Karpas-422 (cell line): Measurements from ENCODE around the gene REXO4. TPM values are rescaled to one million over a fixed set of nuclear protein-coding genes. Genes with fewer than 3 reads are reported as not detected.

Experiments
- DNase-seq: peaks from one replicate; pipeline ENCODE4 v3.0.0-alpha.2; 2015
- H2AFZ ChIP-seq: fragments of 200-600 bp; sonication (generic); 2 replicates; pipeline ENCODE4 v1.6.1; 2014; ENCODE audit warnings: antibody characterized with exemption, low read length, mixed read lengths
- H3K27ac ChIP-seq: fragments of 200-600 bp; sonication (generic); 2 replicates; pipeline ENCODE4 v1.5.1; 2014; ENCODE audit warnings: mild to moderate bottlenecking, low read length, moderate library complexity
- H3K27me3 ChIP-seq: fragments of 200-600 bp; sonication (generic); 2 replicates; pipeline ENCODE4 v1.6.1; 2014; ENCODE audit warnings: low read length, mixed read lengths
- H3K36me3 ChIP-seq: fragments of 200-600 bp; sonication (generic); 2 replicates; pipeline ENCODE4 v1.6.1; 2014; ENCODE audit warnings: low read length, mixed read lengths; ENCODE audit not compliant: insufficient read depth
- H3K4me1 ChIP-seq: fragments of 200-600 bp; sonication (generic); 2 replicates; pipeline ENCODE4 v1.6.1; 2014; ENCODE audit warnings: mild to moderate bottlenecking, low read length, mixed read lengths
- H3K4me2 ChIP-seq: fragments of 200-600 bp; sonication (generic); 2 replicates; pipeline ENCODE4 v1.6.1; 2014; ENCODE audit warnings: low read length, low read depth, mild to moderate bottlenecking; ENCODE audit not compliant: poor library complexity, severe bottlenecking
- H3K4me3 ChIP-seq: fragments of 200-600 bp; sonication (generic); 2 replicates; pipeline ENCODE4 v1.5.1; 2014; ENCODE audit warnings: mild to moderate bottlenecking, antibody characterized with exemption, low read length, mixed read lengths
- H3K79me2 ChIP-seq: fragments of 200-600 bp; sonication (generic); 2 replicates; pipeline ENCODE4 v1.6.1; 2014; ENCODE audit warnings: mild to moderate bottlenecking, low read length, mixed read lengths
- H3K9ac ChIP-seq: fragments of 200-600 bp; sonication (generic); 2 replicates; pipeline ENCODE4 v1.6.0; 2014; ENCODE audit warnings: low read length
- H3K9me2 ChIP-seq: fragments of 200-600 bp; sonication (generic), shearing (Covaris generic); replicated peaks from 2 replicates; pipeline ENCODE4 v1.6.0; 2014; ENCODE audit warnings: mild to moderate bottlenecking, low read length, moderate library complexity; ENCODE audit not compliant: insufficient read depth
- H3K9me3 ChIP-seq: fragments of 300-700, 200-600 bp; sonication (generic); 2 replicates; pipeline ENCODE4 v1.6.1; 2014; ENCODE audit warnings: low read length, mixed read lengths
- H4K20me1 ChIP-seq: fragments of 200-600 bp; sonication (generic); 2 replicates; pipeline ENCODE4 v1.6.1; 2014; ENCODE audit warnings: mild to moderate bottlenecking, antibody characterized with exemption, low read length, low read depth; ENCODE audit not compliant: insufficient read depth
- total RNA-seq: library from RNA; depleted of rRNA; stranded (reverse); fragments of >200 nt; shearing (Covaris generic); gene quantifications from 2 replicates; pipeline ENCODE4 v1.2.3, GENCODE V29; 2014; ENCODE audit warnings: low replicate concordance

The REXO4 gene
- total RNA-seq, 1 experiment from 2014 or later: 10.5 TPM

- no peak overlapping the region for H3K9ac ChIP-seq
- H3K4me2 ChIP-seq: no peak overlapping the region
- no peaks in the 10 kb centered on the region for H3K9me2 ChIP-seq
- no peaks in the 10 kb centered on the region for H3K9me3 ChIP-seq
- H3K36me3 ChIP-seq: peaks cover 4% of the 10 kb centered on the region; the same call in 1 of the 2 replicates
- no peaks in the 10 kb centered on the region for H3K27me3 ChIP-seq
- H2AFZ ChIP-seq: no peak overlapping the region
- H4K20me1 ChIP-seq: peaks cover 48% of the 10 kb centered on the region
- H3K79me2 ChIP-seq: peaks cover 84% of the 10 kb centered on the region
- no peak overlapping the region for H3K27ac ChIP-seq
- H3K4me1 ChIP-seq: peaks cover 12% of the 10 kb centered on the region
- H3K4me3 ChIP-seq: no peak overlapping the region
- DNase-seq: no peak
Measured at GRCh38 chr9:133371261-133371711, 46.5 kb downstream of the REXO4 start.

GRCh38 chr9:133370685-133371084 lies 47.1 kb downstream of the REXO4 start:
- no peak overlapping the region for H3K27ac ChIP-seq
- H3K9me2 ChIP-seq: no peaks in the 10 kb centered on the region
- no peak overlapping the region for H2AFZ ChIP-seq
- H3K36me3 ChIP-seq: peaks cover 7% of the 10 kb centered on the region; the same call in 1 of the 2 replicates
- H3K27me3 ChIP-seq: no peaks in the 10 kb centered on the region
- H3K4me1 ChIP-seq: peaks cover 11% of the 10 kb centered on the region
- H3K9me3 ChIP-seq: no peaks in the 10 kb centered on the region
- DNase-seq: no peak
- H3K4me2 ChIP-seq: no peak overlapping the region
- H3K79me2 ChIP-seq: peaks cover 83% of the 10 kb centered on the region
- H3K4me3 ChIP-seq: no peak overlapping the region
- peaks cover 48% of the 10 kb centered on the region for H4K20me1 ChIP-seq
- no peak overlapping the region for H3K9ac ChIP-seq

DNA sequence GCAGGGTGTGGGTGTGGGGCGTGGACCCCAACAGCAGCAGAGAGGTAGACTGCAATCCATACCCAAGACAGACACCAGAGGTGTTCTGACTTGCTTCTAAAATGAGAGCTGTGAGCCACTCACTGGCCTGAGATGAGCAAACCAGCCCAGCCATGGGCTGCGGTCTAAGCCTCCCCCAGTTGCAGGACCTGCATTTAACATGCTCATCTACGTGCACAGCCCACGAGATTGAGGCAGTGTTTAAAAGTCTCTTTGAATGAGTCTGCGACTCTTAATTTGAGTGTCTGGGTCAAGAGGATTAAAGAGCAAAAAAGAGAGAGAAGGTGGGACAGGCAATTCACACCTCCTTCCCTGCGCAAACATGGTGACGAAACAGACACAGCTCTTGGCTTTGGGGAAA lies 47.9 kb downstream of the REXO4 start:
- peaks cover 75% of the 10 kb centered on the region for H3K79me2 ChIP-seq
- H3K27ac ChIP-seq: no peak overlapping the region
- H2AFZ ChIP-seq: no peak overlapping the region
- no peak overlapping the region for H3K4me3 ChIP-seq
- no peaks in the 10 kb centered on the region for H3K27me3 ChIP-seq
- H3K36me3 ChIP-seq: peaks cover 8% of the 10 kb centered on the region; the same call in 1 of the 2 replicates
- H3K4me1 ChIP-seq: peaks cover 11% of the 10 kb centered on the region
- no peak overlapping the region for H3K9ac ChIP-seq
- no peak for DNase-seq
- H4K20me1 ChIP-seq: peaks cover 44% of the 10 kb centered on the region
- no peak overlapping the region for H3K4me2 ChIP-seq
- no peaks in the 10 kb centered on the region for H3K9me2 ChIP-seq
- no peaks in the 10 kb centered on the region for H3K9me3 ChIP-seq

DNA sequence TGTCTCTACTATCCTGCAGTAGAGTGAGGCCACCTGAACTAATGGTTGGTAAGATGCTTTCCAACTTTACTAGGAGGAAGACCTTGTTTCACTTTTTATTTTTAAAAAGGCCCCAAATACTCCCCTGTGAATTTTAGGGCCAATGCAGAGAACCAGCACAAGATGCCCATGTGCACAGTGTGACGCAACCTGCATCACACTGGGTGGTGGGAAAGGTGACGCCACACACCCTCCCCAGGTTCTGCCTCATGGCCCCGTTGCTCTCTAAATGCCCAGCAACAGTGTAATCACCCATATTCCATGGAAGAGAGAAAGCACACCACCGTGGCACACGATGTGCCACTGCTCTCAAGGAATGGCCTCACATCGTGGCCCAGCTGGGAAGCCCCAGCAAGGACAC lies 48.4 kb downstream of the REXO4 start:
- Histone ChIP-seq H3K27ac (no peak overlapping the region), H3K9me2 (no peaks in the 10 kb centered on the region), H3K27me3 (no peaks in the 10 kb centered on the region), H3K4me2 (no peak overlapping the region), H3K9me3 (no peaks in the 10 kb centered on the region), H3K9ac (no peak overlapping the region), H3K4me3 (no peak overlapping the region), H2AFZ (no peak overlapping the region), H3K4me1 (peaks cover 6% of the 10 kb centered on the region), H4K20me1 (peaks cover 39% of the 10 kb centered on the region), H3K79me2 (peaks cover 70% of the 10 kb centered on the region), H3K36me3 (peaks cover 8% of the 10 kb centered on the region; the same call in 1 of the 2 replicates)
- no peak for DNase-seq

DNA sequence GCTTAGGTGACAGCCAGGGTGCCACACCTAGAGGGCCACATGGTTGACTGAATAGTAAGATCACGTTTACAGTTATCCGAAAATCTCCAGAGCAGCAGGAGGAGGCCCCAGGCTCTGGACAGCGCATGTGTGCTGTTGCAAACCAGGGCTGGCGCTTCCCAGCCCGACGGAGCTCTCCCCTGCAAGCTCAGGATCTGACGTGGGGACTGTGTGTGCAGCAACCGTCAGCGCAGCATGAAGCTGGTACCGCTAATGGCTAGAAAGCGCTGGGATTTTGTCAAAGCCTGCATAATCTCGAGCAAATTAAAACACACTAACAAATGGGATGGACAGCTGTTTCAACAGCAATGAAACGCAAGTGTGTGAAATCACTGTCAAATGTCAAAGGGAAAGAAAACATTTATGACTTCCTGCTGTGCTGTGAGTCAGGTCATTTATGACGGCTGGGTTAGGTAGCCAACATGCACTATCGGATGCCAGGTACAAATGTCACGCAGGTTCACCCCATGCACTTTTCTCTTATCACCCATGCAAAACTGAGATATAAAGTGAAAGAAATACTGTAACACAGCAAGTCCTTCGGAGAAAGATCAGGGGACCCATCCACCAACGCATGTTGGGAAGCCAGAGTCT lies 49.4 kb downstream of the REXO4 start:
- H2AFZ ChIP-seq: no peak overlapping the region
- H3K9me2 ChIP-seq: no peaks in the 10 kb centered on the region
- H3K9me3 ChIP-seq: no peaks in the 10 kb centered on the region
- no peak overlapping the region for H3K4me3 ChIP-seq
- no peaks in the 10 kb centered on the region for H3K27me3 ChIP-seq
- H4K20me1 ChIP-seq: peaks cover 39% of the 10 kb centered on the region
- DNase-seq: no peak
- no peak overlapping the region for H3K4me2 ChIP-seq
- H3K4me1 ChIP-seq: no peaks in the 10 kb centered on the region
- H3K36me3 ChIP-seq: peaks cover 14% of the 10 kb centered on the region; the same call in 1 of the 2 replicates
- H3K9ac ChIP-seq: no peak overlapping the region
- peaks cover 60% of the 10 kb centered on the region for H3K79me2 ChIP-seq
- H3K27ac ChIP-seq: no peak overlapping the region

DNA sequence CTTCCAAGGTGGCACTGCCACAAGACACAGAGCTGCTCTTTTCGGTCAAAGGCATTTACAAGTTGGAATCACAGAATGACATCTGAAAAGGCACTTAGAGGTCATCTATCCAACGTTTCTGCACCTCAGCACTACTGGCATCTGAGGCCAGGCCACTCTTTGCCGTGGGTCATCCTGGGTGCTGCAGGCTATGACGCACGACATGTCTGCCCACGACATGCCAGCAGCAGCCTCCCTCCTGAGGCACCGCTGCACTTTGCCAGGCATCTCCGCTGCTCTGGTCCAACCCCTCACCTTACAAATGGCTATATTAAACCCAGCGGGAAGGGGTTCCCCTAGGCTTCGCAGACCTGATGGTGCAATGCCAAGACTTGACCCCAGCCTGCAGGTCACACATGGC lies 50.0 kb downstream of the REXO4 start:
- H3K4me2 ChIP-seq: no peak overlapping the region
- H3K27ac ChIP-seq: no peak overlapping the region
- H3K36me3 ChIP-seq: peaks cover 15% of the 10 kb centered on the region; the same call in 1 of the 2 replicates
- H3K9ac ChIP-seq: no peak overlapping the region
- H3K4me3 ChIP-seq: no peak overlapping the region
- DNase-seq: no peak
- peaks cover 54% of the 10 kb centered on the region for H3K79me2 ChIP-seq
- no peaks in the 10 kb centered on the region for H3K27me3 ChIP-seq
- no peaks in the 10 kb centered on the region for H3K9me2 ChIP-seq
- H3K4me1 ChIP-seq: no peaks in the 10 kb centered on the region
- H3K9me3 ChIP-seq: no peaks in the 10 kb centered on the region
- H2AFZ ChIP-seq: no peak overlapping the region
- peaks cover 39% of the 10 kb centered on the region for H4K20me1 ChIP-seq

DNA sequence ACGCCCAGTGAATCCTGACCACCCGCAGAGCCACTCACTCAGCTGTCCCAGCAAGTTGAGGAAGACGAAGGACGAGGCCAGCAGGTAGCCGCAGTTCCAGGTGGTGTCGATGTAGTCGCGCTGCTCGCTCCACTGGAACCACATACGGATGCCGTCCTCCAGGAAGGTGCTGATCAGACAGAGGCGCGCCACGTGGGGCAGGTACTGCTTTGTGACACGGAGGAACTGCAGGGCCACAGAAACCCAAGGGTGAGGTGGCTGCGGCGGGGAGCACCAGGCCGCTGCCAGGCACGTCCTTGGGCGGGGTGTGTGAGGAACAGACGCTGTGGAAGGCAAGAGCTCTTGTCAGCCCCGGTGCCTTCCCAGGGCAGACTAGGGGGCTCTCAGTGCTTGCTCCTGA lies 50.6 kb downstream of the REXO4 start:
- Histone ChIP-seq H3K27ac (no peak overlapping the region), H3K4me3 (no peak overlapping the region), H3K4me1 (no peaks in the 10 kb centered on the region), H3K79me2 (peaks cover 48% of the 10 kb centered on the region), H3K9me3 (no peaks in the 10 kb centered on the region), H2AFZ (no peak overlapping the region), H3K9me2 (no peaks in the 10 kb centered on the region), H3K36me3 (peaks cover 17% of the 10 kb centered on the region; the same call in 1 of the 2 replicates), H3K27me3 (no peaks in the 10 kb centered on the region), H3K4me2 (no peak overlapping the region), H3K9ac (no peak overlapping the region), H4K20me1 (peaks cover 38% of the 10 kb centered on the region)
- no peak for DNase-seq

GRCh38 chr9:133366435-133366834 lies 51.4 kb downstream of the REXO4 start:
- H3K4me1 ChIP-seq: no peaks in the 10 kb centered on the region
- H2AFZ ChIP-seq: no peak overlapping the region
- no peaks in the 10 kb centered on the region for H3K9me3 ChIP-seq
- no peak overlapping the region for H3K4me3 ChIP-seq
- no peak overlapping the region for H3K27ac ChIP-seq
- H3K4me2 ChIP-seq: no peak overlapping the region
- DNase-seq: no peak
- peaks cover 40% of the 10 kb centered on the region for H3K79me2 ChIP-seq
- peaks cover 23% of the 10 kb centered on the region; the same call in 1 of the 2 replicates for H3K36me3 ChIP-seq
- H3K27me3 ChIP-seq: no peaks in the 10 kb centered on the region
- no peak overlapping the region for H3K9ac ChIP-seq
- H3K9me2 ChIP-seq: no peaks in the 10 kb centered on the region
- H4K20me1 ChIP-seq: peaks cover 38% of the 10 kb centered on the region
